Stimulated activated CD8-positive, alpha-beta memory T cell treated with anti-CD3 and anti-CD28 coated beads, Interleukin-7, amount 100 ng/mL, for 1 hour (primary cell): Measurements from ENCODE around the gene PRPF38B.

Experiments used
- DNase-seq, 2 donors: peaks; one replicate each; pipeline ENCODE4 v3.0.0-alpha.2; 2020; ENCODE audit warnings: low read depth in 2 of 2

The PRPF38B gene

DNA sequence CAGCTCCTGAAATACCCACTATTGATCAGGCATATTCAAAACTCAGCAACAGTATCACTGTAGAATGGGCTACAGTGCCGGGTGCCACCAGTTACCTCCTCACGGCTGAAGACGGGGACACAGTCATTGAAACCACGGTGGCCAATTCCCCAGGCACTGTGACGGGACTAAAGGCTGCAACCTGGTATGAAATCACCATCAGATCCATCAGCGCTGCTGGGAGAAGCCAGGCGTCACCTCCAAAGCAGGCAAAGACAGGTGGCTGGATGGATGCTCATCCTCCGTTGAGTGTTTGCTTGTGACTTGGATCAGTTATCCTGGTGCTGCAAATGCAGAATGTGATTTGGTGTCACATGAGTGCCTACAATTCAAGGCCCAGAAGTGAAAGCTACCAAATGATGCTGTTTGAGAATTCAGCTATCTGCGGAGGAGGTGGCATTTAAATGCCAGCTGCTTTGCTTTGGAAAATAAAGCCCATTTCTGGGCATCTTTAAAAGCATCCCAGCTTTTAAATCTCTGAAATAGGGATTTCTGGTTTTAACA lies 25.7 kb downstream of the PRPF38B start:
- DNase-seq, result no peak

DNA sequence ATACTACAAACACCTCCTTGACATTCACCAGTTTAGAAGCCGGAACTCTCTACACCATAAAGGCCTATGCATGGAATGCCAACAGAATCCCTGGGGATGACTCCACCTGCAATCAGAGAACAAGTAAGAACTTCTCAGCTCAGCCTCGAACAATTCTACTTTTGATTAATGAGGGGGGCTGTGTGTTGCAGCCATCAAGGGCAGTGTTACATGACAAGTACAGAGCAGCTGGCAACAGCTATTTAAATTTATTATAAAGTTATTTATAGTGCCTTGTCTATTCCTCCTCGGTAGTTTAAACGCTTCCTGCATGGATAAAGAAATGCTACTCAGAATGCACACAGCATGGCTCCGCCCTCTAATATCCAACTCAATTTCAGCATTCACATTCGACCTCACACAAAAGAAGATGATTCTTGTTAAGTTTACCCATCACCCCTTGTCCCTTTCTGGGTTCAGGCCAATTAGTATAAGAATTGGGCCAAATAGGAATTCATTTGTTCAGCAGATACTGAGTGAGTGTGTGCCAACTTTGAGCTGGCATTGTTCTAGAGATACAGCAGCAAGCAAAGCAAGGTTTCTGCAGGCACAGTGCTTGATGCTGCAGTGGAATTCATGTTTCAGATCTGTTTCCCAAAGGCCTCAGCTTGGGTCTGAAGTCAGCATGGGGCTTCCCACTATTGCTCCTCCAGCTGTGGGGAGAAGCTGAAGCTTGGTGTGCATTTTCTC lies 27.0 kb downstream of the PRPF38B start:
- DNase-seq, result no peak

DNA sequence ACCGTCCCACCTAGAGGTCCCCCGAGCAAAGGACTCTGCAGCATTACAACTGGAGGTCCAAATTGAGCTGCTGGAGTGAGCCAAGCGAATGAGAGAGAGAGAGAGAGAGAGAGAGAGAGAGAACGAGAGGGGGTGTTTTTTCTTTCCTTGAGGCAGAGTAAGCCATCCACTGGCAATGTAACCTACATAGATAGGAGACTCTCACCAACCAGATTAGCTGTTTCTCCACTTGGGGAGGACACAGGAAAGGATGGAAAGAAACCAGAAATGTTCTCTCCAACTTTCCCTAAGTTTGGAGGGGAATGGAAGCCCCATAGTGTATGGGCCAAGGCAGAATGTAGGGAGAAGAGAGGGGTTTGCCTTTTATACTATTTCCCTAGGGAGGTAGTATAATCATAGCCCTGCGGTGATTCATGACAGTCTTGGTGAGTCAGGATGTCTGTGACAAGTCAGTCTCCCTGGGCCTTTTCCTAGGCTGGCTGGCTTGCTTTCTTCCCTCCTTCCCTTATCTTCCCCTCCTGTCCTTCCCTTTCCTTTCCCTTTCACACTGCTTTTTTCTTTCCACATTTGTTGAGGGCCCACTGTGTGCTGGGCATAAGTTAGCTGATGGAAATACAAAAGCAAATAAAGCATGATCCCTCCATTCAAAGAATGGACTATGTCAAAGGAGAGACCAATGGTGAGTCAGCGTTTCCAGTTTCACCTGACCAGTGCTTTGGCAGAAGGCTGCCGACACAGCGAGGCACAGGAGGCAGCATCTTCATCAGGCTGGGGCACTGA lies 27.7 kb downstream of the PRPF38B start:
- DNase-seq, result no peak

DNA sequence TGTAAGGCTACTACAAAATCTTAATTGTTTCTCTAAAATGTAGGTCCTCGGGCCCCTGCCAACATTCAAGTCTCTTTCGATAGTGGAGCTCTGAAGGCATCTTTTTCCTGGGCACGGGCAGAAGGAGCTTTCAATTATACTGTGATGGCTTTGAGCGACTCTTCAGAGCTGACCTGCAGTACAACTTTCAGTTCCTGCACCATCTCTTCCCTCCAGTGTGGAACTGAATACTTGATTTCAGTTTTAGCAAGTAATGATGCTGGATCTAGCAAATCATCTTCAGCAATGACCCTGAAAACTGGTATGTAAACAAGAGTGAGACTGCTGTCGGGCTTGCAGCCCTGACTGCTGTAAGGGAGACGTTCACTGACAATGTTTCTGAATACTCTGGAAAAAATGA lies 30.2 kb downstream of the PRPF38B start:
- no peak for DNase-seq

DNA sequence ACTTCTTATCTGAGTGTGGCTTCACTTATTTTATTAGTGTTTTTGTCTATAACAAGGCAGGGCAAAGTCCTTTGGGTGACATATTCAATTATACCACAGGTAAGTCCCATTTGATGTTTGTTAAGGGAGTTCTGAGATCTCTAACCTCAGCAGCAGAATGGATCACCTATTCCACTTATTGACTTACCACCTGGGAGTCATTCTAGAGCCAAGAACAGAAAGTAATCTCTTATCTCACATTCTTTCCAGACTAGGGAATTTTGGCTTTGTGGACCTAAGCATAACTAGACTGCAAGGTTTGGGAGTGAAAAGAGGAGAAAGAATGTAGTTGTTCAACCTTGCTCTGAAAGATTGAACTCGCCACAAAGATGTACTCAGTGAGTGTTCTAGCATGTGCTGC lies 33.8 kb downstream of the PRPF38B start:
- DNase-seq, result no peak

DNA sequence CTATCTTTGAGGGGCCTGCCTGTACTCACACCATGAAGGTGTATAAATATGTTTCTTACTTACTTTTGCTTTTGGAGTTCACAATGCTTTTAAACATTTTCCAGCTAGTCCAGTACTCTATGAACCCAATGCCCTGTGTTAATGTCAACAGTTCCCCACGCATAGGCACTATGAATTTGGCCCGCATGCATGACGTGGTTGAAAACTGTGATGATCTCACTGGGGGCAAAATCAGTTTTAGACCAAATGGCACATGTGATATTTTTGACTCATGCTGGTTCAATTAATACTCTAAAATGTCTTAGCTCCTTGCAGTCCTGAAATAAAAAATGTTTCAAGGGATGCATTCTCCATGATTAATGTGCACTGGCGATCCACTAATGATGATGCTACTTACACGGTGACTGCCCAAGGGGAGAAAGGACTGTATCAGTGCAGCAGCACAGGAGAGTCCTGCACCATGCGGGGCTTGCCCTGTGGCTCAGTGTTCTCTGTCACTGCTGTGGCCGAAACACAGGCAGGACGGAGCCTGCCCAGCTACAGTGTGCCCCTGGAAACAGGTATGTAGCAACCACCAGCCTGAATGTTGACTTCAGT lies 36.3 kb downstream of the PRPF38B start:
- no peak for DNase-seq

DNA sequence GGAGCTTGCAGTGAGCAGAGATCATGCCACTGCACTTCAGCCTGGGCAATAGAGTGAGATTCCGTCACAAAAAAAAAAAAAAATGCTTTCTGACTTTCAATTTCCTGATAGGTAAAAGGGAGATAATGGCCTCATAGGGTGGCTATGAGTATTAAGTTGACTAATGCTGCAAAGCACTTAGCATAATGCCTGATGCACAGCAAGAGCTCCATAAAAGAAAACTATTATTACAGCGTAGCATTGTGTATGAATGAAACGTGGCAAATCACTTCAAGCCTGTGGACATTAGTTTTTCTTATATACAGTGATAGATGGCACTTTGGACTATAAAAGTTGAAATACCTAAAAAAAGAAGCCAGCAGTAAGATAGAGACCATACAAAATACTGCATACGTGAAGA lies 37.4 kb downstream of the PRPF38B start:
- no peak for DNase-seq

DNA sequence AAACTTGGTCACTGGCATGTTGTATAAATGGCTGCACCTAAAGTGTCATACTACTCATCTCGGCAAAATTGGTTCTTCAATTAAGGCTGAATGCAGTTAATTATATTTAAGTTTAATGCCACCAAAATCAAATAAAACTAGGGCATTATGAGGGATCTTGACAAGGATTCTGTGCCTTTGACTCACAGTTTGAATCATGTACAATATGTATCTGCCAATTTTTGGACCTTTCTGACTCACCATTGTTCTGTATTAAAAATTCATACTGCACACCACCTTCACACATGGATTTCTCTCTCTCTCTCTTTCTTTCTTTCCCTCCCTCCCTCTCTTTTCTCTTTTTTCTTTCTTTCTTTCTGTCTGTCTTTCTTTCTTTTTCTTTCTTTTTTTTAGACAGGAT lies 40.3 kb downstream of the PRPF38B start:
- DNase-seq, result no peak

DNA sequence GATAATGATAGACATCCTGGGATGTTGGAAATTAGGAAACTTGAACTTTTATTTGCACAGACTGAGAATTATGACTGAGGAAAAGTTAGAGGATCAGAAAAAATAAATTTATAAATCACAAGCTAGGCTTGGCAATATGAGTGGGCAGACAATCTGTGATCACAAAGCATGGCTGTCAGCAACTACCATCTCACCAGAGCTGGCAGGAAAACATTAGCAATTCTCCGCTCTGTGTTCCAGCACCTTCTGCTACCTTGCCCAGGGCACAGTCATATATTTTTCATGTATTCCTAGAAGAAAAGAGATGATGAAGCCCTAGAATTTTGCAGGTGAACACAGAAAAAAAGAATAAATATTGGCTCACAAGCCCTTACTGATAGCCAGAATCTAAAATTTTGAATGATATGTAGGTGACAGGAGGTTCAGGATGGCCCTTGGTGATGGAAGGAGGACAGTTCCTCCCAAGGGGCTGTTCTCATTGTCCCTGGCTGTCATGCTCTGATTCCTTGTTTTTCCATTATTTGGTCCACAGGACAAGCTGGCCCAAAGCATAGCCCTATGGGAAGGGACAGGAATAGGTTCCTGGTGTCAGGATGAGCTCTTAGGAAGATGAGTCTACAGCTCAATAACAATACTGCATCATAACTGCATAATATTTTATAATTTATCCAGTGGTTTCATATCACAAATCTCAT lies 42.2 kb downstream of the PRPF38B start:
- DNase-seq, result no peak

DNA sequence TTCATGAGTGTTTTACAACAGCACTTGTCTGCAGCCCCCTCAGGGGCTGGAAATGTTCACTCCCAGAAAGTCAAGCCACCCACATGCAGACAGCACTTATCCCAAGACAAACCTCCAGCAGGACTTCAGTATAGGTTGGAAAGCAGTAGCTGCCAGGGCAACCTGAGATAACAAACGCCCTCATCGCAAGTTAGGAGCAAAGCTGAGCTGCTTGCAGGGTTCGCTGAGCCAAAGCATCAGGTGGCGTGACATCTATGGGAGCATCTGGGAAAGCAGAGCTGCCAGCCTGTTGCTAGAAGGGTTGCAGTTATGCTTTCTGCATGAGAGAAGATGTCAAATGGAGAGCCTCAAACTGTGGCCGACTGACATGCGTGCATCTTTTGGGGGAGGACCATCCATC lies 50.1 kb downstream of the PRPF38B start:
- DNase-seq, result no peak

DNA sequence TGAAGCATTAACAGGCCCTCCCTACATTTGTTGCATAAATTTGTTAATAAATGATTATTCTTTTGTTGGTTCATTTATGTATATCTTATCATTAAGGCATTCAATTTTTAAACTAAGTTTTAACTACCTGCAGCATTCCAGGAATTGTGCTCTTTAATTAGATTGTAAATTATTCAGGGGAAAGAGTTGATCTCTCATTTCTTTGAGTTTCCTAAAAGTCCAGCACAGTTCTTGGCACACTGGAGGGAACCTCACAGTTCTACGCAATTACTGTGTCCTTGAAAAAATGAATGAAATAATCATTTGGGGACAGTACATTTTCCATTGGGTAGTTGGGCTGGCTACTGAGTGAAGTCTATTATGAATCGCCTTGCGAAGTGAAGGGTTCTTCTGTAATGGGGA lies 53.9 kb downstream of the PRPF38B start:
- DNase-seq, result no peak

DNA sequence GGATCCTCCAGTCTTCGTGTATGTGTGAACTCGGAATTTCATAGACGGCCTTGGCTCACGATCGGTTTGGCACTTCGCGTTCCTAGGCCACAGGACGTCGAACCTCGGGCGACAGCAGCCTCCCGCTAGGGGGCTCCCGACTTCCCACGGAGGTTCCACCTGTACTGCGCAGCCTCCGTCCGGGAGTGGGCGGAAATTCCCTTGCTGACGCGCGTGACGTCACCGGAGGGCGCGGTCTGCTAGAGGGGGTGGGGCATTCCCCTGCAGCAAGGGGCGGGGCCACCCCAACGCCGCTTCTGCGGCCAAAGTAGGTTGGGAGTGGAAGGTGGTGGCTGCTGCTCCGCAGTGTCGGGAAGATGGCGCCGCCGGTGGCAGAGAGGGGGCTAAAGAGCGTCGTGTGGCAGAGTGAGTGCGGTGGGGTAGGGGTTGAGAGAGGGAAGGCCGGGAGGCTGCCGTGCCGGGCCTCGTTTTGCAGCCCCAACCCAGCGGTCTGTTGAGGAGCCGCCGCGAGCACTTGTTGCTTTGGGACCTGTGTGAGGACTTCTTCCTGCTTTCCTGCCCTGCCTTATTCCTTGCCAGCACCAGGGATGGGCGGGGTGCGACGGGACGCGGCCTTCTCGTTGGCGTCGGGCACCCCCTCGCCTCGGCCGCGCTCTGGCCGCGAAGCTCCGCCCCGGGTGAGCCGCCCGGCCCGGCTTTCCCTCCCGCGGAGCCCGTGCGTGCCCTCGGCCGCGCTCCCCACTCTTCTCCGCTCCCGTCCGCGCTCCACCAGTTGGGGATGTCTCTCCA lies 54.5 kb downstream of the PRPF38B start, which contains the start of gene STXBP3:
TSS of gene STXBP3 (plus strand) at position 293 of the 789 bp plus-strand sequence. CDS start at position 357, 64 bp downstream.
- DNase-seq, result peak; percentile 100

DNA sequence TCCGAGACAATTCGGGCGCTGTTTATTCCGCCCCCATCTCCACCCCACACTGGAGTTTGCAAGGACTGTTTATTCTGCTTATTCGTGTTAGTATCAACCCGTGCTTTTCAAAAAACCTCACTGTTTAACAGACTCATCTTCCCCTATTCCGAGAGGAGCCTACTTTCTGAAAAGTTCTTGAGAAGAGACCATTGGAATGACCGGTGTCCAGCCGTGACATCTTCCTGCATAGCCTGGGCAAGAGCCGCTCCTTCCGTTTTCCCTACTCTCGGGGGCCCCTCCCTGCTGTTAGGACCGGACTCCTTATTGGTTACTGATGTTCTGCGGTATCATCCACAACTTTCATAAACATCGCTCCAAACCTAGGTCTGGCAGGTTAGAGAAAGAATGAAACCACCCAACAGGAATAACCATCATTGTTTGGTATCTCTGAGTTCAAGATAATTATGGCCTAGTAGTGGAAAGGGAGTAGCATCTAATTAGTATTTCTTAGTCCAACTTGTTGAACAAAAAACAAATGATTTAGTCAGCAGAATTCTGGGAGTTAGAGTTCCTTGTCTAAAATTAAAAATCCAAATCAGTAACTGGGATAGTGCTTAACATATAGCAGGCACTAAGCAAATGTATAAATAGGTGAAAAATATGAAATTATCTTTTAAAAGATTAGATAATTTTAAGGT lies 55.2 kb downstream of the PRPF38B start:
- no peak for DNase-seq

DNA sequence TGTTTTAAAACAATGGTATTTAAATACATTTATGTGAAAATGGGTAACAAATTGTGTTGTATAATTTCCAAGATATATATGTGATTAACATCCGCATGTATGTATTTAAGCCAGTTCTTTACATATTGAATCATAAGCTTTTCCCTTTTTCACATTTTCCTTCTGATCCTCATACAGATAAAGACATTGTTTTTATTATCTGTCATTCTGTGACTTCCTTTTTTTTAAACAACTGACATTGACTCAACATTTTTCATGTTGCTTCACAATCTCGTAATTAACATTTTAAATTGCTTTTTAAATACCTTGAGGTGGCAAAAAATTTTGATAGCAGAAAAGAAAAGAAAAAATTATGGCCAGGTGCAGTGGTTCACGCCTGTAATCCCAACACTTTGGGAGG lies 55.8 kb downstream of the PRPF38B start:
- no peak for DNase-seq

DNA sequence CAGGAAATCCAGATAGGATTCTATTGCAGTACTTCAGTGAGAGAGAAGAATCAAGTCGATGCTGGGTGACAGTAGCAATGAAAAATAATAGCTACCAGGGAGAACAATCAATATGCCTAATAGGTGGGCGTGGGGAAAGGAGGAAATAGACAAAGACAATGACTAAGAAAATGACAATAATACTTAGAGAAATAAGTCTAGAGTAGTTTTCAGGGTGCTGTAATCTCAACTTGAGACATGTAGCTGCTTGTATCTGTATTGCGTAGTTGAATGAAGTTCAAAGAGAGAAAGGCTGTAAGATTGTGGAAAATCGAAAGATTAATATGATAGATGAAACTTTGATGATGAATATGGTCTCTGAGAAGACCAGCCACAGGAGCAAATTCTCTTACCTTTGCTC lies 57.0 kb downstream of the PRPF38B start:
- DNase-seq, result no peak

DNA sequence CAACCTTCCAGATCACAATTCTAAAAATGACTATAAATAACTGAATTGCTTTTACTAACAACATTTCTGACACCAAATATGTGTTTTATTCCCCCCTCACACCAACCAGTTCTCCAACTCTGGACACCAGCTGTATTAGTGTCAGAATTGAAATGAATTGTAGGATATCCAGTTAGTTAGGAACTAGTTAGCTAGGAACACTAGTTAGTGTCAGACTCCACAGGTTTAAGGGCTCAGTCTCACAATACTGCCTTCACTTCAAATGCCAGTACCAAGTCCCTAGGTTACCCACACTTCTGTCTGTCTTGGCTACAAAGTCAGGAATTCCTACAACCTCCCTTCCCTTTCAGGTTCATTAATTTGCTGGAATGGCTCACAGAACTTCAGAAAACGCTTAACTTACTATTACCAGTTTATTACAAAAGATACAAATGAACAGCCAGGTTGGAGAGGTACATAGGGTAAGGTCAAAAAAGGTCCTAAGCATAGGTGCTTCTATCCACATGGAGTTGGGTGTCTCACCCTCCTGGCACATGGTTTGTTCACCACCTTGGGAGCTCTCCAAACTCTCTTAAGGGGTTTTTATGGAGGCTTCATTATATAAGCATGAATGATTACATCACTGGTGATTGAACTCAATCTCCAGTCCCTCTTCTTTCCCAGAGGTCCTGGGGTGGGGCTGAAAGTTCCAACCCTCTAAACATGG lies 58.5 kb downstream of the PRPF38B start:
- DNase-seq, result no peak
